Erythroblast (primary cell): Measurements from ENCODE around the gene IMPDH1.

Experiments used
- GATA1 ChIP-seq: IDR thresholded peaks from 2 replicates; pipeline ENCODE4 v1.6.1; 2011; ENCODE audit warnings: low read depth, mild to moderate bottlenecking, control low read depth, low read length, moderate library complexity
- POLR2A ChIP-seq: IDR thresholded peaks from 2 replicates; pipeline ENCODE4 v1.6.1; 2011; ENCODE audit warnings: mild to moderate bottlenecking, low read length

DNA sequence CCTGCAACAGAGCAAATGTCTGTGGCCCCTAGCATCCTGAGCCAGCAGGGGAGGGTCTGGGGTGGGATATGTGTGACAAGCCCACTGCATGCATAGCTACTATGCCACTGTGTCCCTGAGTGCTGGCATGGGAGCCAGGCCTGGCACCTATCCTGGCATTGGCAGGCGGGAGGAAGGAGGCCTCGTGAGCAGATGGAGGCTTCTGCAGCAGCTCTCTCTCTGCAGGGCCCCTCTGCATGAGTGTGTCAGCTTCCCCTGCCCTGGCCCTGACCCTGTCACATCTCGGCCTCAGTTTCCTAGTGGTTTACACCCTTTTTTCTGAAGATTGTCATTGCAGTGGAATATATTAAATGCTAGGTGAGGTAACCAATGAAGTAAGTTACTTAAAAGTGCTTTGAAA lies 13.1 kb upstream of the IMPDH1 start:
- TF ChIP-seq GATA1 (no peak), POLR2A (no peak)
